CD14-positive monocyte (primary cell): ENCODE data around the gene ATAD2B. TPM values are rescaled to one million over a fixed set of nuclear protein-coding genes. Genes with fewer than 3 reads are reported as not detected.

Experiments used
- DNase-seq, 3 donors: peaks; one replicate each; pipeline ENCODE4 v3.0.0-alpha.2; 2011 to 2022
- H2AFZ ChIP-seq: 2 replicates; pipeline ENCODE4 v1.6.0; 2012; ENCODE audit warnings: mild to moderate bottlenecking, low read depth, low read length, inconsistent platforms; ENCODE audit not compliant: insufficient read depth, poor library complexity, severe bottlenecking
- H3K27ac ChIP-seq, 2 donors: 1 replicate in 1 of 2; 2 replicates in 1 of 2; pipeline ENCODE4 v1.5.1; 2012 to 2013; ENCODE audit warnings: low read length in 2 of 2, control low read depth in 1 of 2, inconsistent platforms in 1 of 2, low read depth in 1 of 2, mild to moderate bottlenecking in 1 of 2
- H3K27me3 ChIP-seq, 2 donors: one replicate each; pipeline versions ENCODE4 v1.6.0 to v1.6.1; 2011 to 2013; ENCODE audit warnings: low read length in 2 of 2; ENCODE audit not compliant: control insufficient read depth in 2 of 2, insufficient read depth in 2 of 2
- H3K36me3 ChIP-seq, 2 donors: replicated peaks in 1 of 2; 1 replicate in 1 of 2; 2 replicates in 1 of 2; pipeline versions ENCODE4 v1.5.1 to v1.6.1; 2012 to 2013; ENCODE audit warnings: low read length in 2 of 2, control low read depth in 1 of 2, inconsistent platforms in 1 of 2, mild to moderate bottlenecking in 1 of 2; ENCODE audit not compliant: insufficient read depth in 2 of 2, control insufficient read depth in 1 of 2
- H3K4me1 ChIP-seq, 2 donors: 1 replicate in 1 of 2; 2 replicates in 1 of 2; pipeline versions ENCODE4 v1.5.1 to v1.6.1; 2012 to 2013; ENCODE audit warnings: low read length in 2 of 2, control low read depth in 1 of 2, inconsistent platforms in 1 of 2, mild to moderate bottlenecking in 1 of 2, moderate library complexity in 1 of 2; ENCODE audit not compliant: insufficient read depth in 2 of 2, control insufficient read depth in 1 of 2
- H3K4me2 ChIP-seq: replicated peaks from 2 replicates; pipeline ENCODE3; 2012; ENCODE audit warnings: low read length, moderate library complexity, mild to moderate bottlenecking; ENCODE audit not compliant: poor library complexity, severe bottlenecking; ENCODE audit errors: extremely low read depth
- H3K4me3 ChIP-seq, 3 experiments: fragments of 200-600 bp in 1 of 3; sonication (generic) in 1 of 3; replicated peaks in 1 of 3; 1 replicate in 2 of 3; 2 replicates in 1 of 3; pipeline ENCODE4 v1.5.1; 2011 to 2013; ENCODE audit warnings: low read length in 3 of 3, mild to moderate bottlenecking in 3 of 3, control low read depth in 2 of 3, low read depth in 2 of 3, inconsistent platforms in 1 of 3, moderate library complexity in 1 of 3
- H3K79me2 ChIP-seq: 2 replicates; pipeline ENCODE4 v1.6.0; 2012; ENCODE audit warnings: mild to moderate bottlenecking, control low read depth, inconsistent platforms, low read length, moderate library complexity; ENCODE audit not compliant: insufficient read depth
- H3K9ac ChIP-seq: 2 replicates; pipeline ENCODE4 v1.6.0; 2017; ENCODE audit warnings: low read length, mild to moderate bottlenecking; ENCODE audit not compliant: insufficient read depth, poor library complexity, severe bottlenecking
- H3K9me3 ChIP-seq, 2 donors: replicated peaks in 1 of 2; 1 replicate in 1 of 2; 2 replicates in 1 of 2; pipeline versions ENCODE4 v1.5.1 to v1.6.1; 2012 to 2013; ENCODE audit warnings: low read length in 2 of 2, control low read depth in 1 of 2; ENCODE audit not compliant: control insufficient read depth in 1 of 2, insufficient read depth in 1 of 2
- H4K20me1 ChIP-seq: 2 replicates; pipeline ENCODE4 v1.6.0; 2012; ENCODE audit warnings: mild to moderate bottlenecking, low read length, control low read depth, moderate library complexity; ENCODE audit not compliant: insufficient read depth
- H3K27ac Mint-ChIP-seq, 7 donors: one replicate each; pipeline ENCODE4 v1.8.0; 2020; ENCODE audit warnings: mild to moderate bottlenecking in 7 of 7, mixed read lengths in 7 of 7, moderate library complexity in 6 of 7, inconsistent platforms in 2 of 7
- H3K27me3 Mint-ChIP-seq, 3 donors: one replicate each; pipeline ENCODE4 v1.8.0; 2021 to 2022; ENCODE audit warnings: low read depth in 3 of 3, mild to moderate bottlenecking in 3 of 3, mixed read lengths in 3 of 3, moderate library complexity in 3 of 3, inconsistent platforms in 1 of 3
- H3K36me3 Mint-ChIP-seq, 2 donors: one replicate each; pipeline ENCODE4 v1.8.0; 2020; ENCODE audit warnings: mixed read lengths in 2 of 2, inconsistent platforms in 1 of 2, mild to moderate bottlenecking in 1 of 2
- H3K4me1 Mint-ChIP-seq: one replicate; pipeline ENCODE4 v1.8.0; 2020; ENCODE audit warnings: mild to moderate bottlenecking, mixed read lengths
- H3K4me3 Mint-ChIP-seq, 2 donors: one replicate each; pipeline ENCODE4 v1.8.0; 2020; ENCODE audit warnings: mild to moderate bottlenecking in 2 of 2, mixed read lengths in 2 of 2, moderate library complexity in 1 of 2
- H3K9me3 Mint-ChIP-seq, 7 donors: one replicate each; pipeline ENCODE4 v1.8.0; 2020 to 2022; ENCODE audit warnings: mixed read lengths in 7 of 7, mild to moderate bottlenecking in 6 of 7, moderate library complexity in 6 of 7, inconsistent platforms in 2 of 7
- CTCF ChIP-seq: fragments of 200-600 bp; IDR thresholded peaks from one replicate; pipeline ENCODE4 v1.8.0; 2022; ENCODE audit warnings: antibody characterized with exemption, mild to moderate bottlenecking
- WGBS: methylation state at CpG from one replicate; pipeline ENCODE4 v1.1.5; 2013; ENCODE audit warnings: missing lambda C conversion rate; ENCODE audit not compliant: insufficient coverage; 5-methylcytosine and 5-hydroxymethylcytosine counted together
- intact Hi-C, 2 donors: fragments of 100-400 bp; cut with micrococcal nuclease; formaldehyde crosslinking; loops; one replicate each; pipeline versions ENCODE4 v1.15.0 to v1.15.1; 2023
- polyA plus RNA-seq, 3 donors: library from polyadenylated mRNA; depleted of rRNA in 1 of 3; unstranded in 2 of 3; stranded (reverse) in 1 of 3; fragments of 300-500 nt in 2 of 3; fragments of >200 nt in 1 of 3; fragmentation: Illumina TruSeq in 2 of 3; gene quantifications; 1 replicate in 2 of 3; 2 replicates in 1 of 3; pipeline ENCODE4 v1.2.3, GENCODE V29; 2012 to 2021

Gene ATAD2B
- polyA plus RNA-seq, 3 donors = 4.9 to 12.1 (median 7.2) TPM

DNA sequence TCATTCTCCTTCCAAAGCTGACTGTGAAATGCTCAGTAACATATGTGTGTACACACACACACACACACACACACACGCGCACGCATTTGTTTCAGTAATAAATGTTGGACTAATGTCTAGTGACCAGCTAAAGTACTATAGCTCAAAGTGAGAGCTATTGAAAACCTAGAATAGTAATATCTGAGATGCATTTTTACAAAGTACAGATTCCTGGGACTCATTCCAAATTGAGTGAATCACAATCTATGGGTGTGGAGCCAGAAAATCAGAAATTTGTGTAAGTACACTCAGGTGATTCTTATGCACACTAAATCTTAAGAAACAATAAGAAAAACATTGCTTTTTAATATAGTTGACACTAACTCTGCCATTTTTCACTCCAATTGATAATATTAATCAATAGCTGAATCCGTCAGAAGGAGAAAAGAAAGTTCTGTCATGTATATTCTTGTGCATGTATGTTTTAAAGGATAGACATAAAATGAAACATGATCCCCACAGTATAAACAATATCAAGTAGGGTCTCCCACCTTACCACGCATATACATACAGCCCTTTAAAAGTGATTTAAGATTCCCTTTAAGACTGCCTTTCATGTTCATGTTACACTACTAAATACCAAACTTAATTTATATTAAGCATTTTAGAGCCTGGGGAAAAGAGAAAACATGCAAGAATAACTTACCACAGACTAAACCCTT, 123.5 kb downstream of the ATAD2B start:
- Mint-ChIP-seq H3K4me3 (no peak overlapping the region), H3K27ac (peak overlapping the region in 4 of 7 donors; percentile 2 to 68 (median 57)), H3K27me3 (no peaks in the 10 kb centered on the region), H3K4me1 (peaks cover 8% of the 10 kb centered on the region), H3K9me3 (no peaks in the 10 kb centered on the region), H3K36me3 (peaks cover 31 to 53% of the 10 kb centered on the region in 2 donors)
- DNase-seq = no peak
- intact Hi-C loops = no loop called here
- WGBS = no CpG with 5 or more reads among the region's 5 CpGs
- Histone ChIP-seq H3K4me1 (peaks cover 5 to 9% of the 10 kb centered on the region in 2 donors), H3K36me3 (peaks cover 35 to 62% of the 10 kb centered on the region in 2 donors), H3K9ac (no peak overlapping the region), H4K20me1 (no peaks in the 10 kb centered on the region), H3K79me2 (no peaks in the 10 kb centered on the region), H3K4me2 (no peak overlapping the region), H2AFZ (no peak overlapping the region), H3K27me3 (no peaks in the 10 kb centered on the region), H3K27ac (no peak overlapping the region), H3K4me3 (no peak overlapping the region), H3K9me3 (no peaks in the 10 kb centered on the region)
- no peak for TF ChIP-seq CTCF

DNA sequence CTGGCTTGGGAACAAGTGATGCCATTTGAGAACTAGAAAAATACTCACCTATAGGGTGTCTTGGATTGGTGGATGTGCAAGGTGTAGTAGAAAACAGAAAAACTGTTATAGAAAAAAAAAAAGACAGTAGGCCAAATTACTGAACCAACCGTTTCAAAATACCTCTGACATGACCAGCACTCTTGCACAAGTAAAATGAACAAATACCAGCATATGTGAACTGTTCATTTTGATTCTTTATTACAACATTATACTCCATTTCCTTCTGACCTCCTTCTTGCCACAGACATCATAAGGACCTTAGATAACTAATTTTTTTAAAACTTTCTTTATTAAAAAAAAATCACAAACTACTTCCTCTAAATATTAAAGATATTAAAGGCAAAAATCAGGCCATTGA, 125.5 kb downstream of the ATAD2B start:
- no peak overlapping the region for H3K9ac ChIP-seq
- TF ChIP-seq CTCF = no peak
- peak; percentile 59 to 65 (median 63) for DNase-seq
- no peaks in the 10 kb centered on the region for H3K9me3 Mint-ChIP-seq
- H3K4me3 ChIP-seq = no peak overlapping the region
- H4K20me1 ChIP-seq = no peaks in the 10 kb centered on the region
- peak overlapping the region; percentile 49 to 89 (median 81) for H3K27ac Mint-ChIP-seq
- H3K4me3 Mint-ChIP-seq = no peak overlapping the region
- H3K36me3 ChIP-seq = peaks cover 37 to 67% of the 10 kb centered on the region in 2 donors
- peaks cover 33 to 53% of the 10 kb centered on the region in 2 donors for H3K36me3 Mint-ChIP-seq
- no peaks in the 10 kb centered on the region for H3K9me3 ChIP-seq
- H3K27me3 ChIP-seq = no peaks in the 10 kb centered on the region
- H3K27ac ChIP-seq = peak overlapping the region in 1 of 2 donors; percentile 58
- WGBS = no CpG with 5 or more reads among the region's 1 CpG
- H2AFZ ChIP-seq = no peak overlapping the region
- H3K79me2 ChIP-seq = no peaks in the 10 kb centered on the region
- peaks cover 8% of the 10 kb centered on the region for H3K4me1 Mint-ChIP-seq
- no peak overlapping the region for H3K4me2 ChIP-seq
- H3K4me1 ChIP-seq = peaks cover 5 to 9% of the 10 kb centered on the region in 2 donors
- no peaks in the 10 kb centered on the region for H3K27me3 Mint-ChIP-seq
- intact Hi-C loops = no loop called here
